Progenitor cell of endocrine pancreas (in vitro differentiated cells): ENCODE measurements around the gene CSMD2. TPM values are rescaled to one million over a fixed set of nuclear protein-coding genes. Genes with fewer than 3 reads are reported as not detected.

Source experiments
- DNase-seq: peaks from one replicate; pipeline ENCODE4 v3.0.0; 2021; ENCODE audit warnings: low spot score; ENCODE audit not compliant: unreplicated experiment
- H3K27ac Mint-ChIP-seq: 2 replicates; pipeline ENCODE4 v1.8.0; 2021; ENCODE audit warnings: mild to moderate bottlenecking, moderate library complexity, mixed read lengths
- H3K27me3 Mint-ChIP-seq: 2 replicates; pipeline ENCODE4 v1.8.0; 2021; ENCODE audit warnings: mixed read lengths
- H3K36me3 Mint-ChIP-seq: 2 replicates; pipeline ENCODE4 v1.8.0; 2022; ENCODE audit warnings: mixed read lengths; ENCODE audit not compliant: insufficient read depth
- H3K4me1 Mint-ChIP-seq: 2 replicates; pipeline ENCODE4 v1.8.0; 2021; ENCODE audit warnings: low read depth, mixed read lengths
- H3K4me3 Mint-ChIP-seq: 2 replicates; pipeline ENCODE4 v1.8.0; 2021; ENCODE audit warnings: low read depth, mild to moderate bottlenecking, moderate library complexity, mixed read lengths
- H3K9me3 Mint-ChIP-seq: 2 replicates; pipeline ENCODE4 v1.8.0; 2021; ENCODE audit warnings: low read depth, mixed read lengths
- CTCF ChIP-seq: fragments of 200-600 bp; sonication (generic); IDR thresholded peaks from one replicate; pipeline ENCODE4 v1.5.0; 2021; ENCODE audit warnings: antibody characterized with exemption, mild to moderate bottlenecking; ENCODE audit not compliant: unreplicated experiment
- total RNA-seq: library from RNA; stranded (reverse); gene quantifications from 2 replicates; pipeline ENCODE4 v1.2.1, GENCODE V29; 2021

Gene CSMD2
- total RNA-seq, 1 donor from 2014 or later: 0.38 TPM

- H3K4me3 Mint-ChIP-seq: no peak overlapping the region
- no peaks in the 10 kb centered on the region for H3K36me3 Mint-ChIP-seq
- H3K4me1 Mint-ChIP-seq: no peaks in the 10 kb centered on the region
- no peak overlapping the region for H3K27ac Mint-ChIP-seq
- DNase-seq: no peak
- no peak for TF ChIP-seq CTCF
- no peaks in the 10 kb centered on the region for H3K9me3 Mint-ChIP-seq
- H3K27me3 Mint-ChIP-seq: peaks cover 9% of the 10 kb centered on the region
These were observed 565.4 kb downstream of the CSMD2 start for GRCh38 chr1:33599516-33600115.

GRCh38 chr1:33588726-33589125 lies 576.3 kb downstream of the CSMD2 start:
- no peak for DNase-seq
- no peaks in the 10 kb centered on the region for H3K4me1 Mint-ChIP-seq
- H3K4me3 Mint-ChIP-seq: no peak overlapping the region
- no peak for TF ChIP-seq CTCF
- no peaks in the 10 kb centered on the region for H3K36me3 Mint-ChIP-seq
- H3K27me3 Mint-ChIP-seq: no peaks in the 10 kb centered on the region
- H3K9me3 Mint-ChIP-seq: no peaks in the 10 kb centered on the region
- H3K27ac Mint-ChIP-seq: no peak overlapping the region

GRCh38 chr1:33586795-33587194 lies 578.2 kb downstream of the CSMD2 start:
- Mint-ChIP-seq H3K4me3 (no peak overlapping the region), H3K4me1 (no peaks in the 10 kb centered on the region), H3K9me3 (no peaks in the 10 kb centered on the region), H3K27me3 (no peaks in the 10 kb centered on the region), H3K36me3 (no peaks in the 10 kb centered on the region), H3K27ac (no peak overlapping the region)
- no peak for DNase-seq
- TF ChIP-seq CTCF: no peak

- H3K9me3 Mint-ChIP-seq: no peaks in the 10 kb centered on the region
- H3K4me3 Mint-ChIP-seq: no peak overlapping the region
- no peak for DNase-seq
- TF ChIP-seq CTCF: no peak
- no peaks in the 10 kb centered on the region for H3K27me3 Mint-ChIP-seq
- no peaks in the 10 kb centered on the region for H3K36me3 Mint-ChIP-seq
- no peaks in the 10 kb centered on the region for H3K4me1 Mint-ChIP-seq
- no peak overlapping the region for H3K27ac Mint-ChIP-seq
These were observed 578.9 kb downstream of the CSMD2 start for GRCh38 chr1:33586106-33586505.

DNA sequence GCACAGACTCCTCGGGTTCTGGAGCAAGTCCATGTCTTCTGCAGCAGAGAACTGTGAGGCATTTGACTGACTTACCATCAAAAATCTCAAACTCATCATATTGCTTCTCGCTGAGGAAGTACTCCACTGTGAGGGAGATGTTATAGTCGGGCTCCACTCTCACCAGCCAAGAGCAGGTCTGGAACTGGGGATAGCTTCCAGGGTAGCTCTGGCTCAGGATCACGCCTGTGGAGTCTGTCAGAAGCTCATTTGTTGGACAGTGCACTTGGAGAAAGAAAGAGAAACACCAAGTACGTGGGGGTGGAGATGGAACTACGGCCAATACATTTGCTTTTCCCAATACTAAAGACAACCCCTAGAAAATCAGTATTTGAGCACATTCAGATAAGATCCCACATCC lies 581.5 kb downstream of the CSMD2 start:
- no peaks in the 10 kb centered on the region for H3K9me3 Mint-ChIP-seq
- no peaks in the 10 kb centered on the region for H3K36me3 Mint-ChIP-seq
- H3K27me3 Mint-ChIP-seq: no peaks in the 10 kb centered on the region

More for the DNA sequence above, 581.5 kb downstream of the CSMD2 start:
- H3K27ac Mint-ChIP-seq: no peak overlapping the region
- no peak overlapping the region for H3K4me3 Mint-ChIP-seq
- TF ChIP-seq CTCF: no peak
- H3K4me1 Mint-ChIP-seq: no peaks in the 10 kb centered on the region
- DNase-seq: no peak
